Posterior cingulate gyrus (tissue), 11 donors: ENCODE data around the gene COX7C.
"Not testable (repeated sequence)": the region's sequence is repeated elsewhere in the genome, so short reads cannot be mapped to it uniquely, and the experiment has no call there.

ENCODE experiments used
- DNase-seq, 10 donors: peaks; one replicate each; pipeline versions ENCODE4 v3.0.0 to v3.0.0-alpha.2; 2020 to 2021; ENCODE audit warnings: mixed read lengths in 3 of 10
- intact Hi-C: fragments of 100-400 bp; cut with DNase I; formaldehyde crosslinking; loops from one replicate; pipeline ENCODE4 v1.15.1; 2023

Gene COX7C, protein sequence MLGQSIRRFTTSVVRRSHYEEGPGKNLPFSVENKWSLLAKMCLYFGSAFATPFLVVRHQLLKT

DNA sequence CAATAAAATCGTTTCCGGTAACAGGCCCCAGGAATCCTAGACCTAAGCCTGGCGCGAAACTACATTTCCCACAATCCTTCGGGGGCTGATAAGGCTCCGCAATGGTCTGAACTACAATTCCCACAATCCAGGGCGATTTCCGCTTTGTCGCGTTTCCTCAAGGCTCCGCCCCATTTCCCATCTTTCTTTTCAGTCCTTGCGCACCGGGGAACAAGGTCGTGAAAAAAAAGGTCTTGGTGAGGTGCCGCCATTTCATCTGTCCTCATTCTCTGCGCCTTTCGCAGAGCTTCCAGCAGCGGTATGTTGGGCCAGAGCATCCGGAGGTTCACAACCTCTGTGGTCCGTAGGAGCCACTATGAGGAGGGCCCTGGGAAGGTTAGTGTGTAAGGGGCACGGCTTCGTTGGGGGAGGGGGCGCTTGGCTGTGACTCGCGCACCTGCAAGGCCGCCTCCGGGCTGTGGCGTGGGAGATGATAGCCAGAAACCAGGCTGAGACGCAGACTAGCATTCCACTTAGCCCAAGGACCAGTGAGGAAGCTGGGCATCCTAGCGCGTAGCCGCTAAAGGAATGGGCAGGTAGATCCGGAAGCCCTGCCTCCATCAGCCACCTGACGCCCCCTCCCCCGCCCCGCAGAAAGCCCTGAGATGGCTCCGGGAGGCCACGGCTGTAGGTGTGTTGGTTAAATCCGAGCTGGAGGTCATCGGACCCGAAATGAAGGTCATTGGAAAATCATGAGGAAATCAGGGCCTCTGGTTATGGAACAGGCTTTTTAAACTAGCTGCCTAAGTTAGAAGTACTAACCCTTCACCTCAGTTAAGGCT, at the start of gene COX7C:
TSS of gene COX7C (plus strand) at position 186 of the 821 bp plus-strand sequence. CDS start at position 301, 115 bp downstream.
- intact Hi-C loops, result no loop called here
- peak; percentile 84 to 98 (median 92) for DNase-seq

DNA sequence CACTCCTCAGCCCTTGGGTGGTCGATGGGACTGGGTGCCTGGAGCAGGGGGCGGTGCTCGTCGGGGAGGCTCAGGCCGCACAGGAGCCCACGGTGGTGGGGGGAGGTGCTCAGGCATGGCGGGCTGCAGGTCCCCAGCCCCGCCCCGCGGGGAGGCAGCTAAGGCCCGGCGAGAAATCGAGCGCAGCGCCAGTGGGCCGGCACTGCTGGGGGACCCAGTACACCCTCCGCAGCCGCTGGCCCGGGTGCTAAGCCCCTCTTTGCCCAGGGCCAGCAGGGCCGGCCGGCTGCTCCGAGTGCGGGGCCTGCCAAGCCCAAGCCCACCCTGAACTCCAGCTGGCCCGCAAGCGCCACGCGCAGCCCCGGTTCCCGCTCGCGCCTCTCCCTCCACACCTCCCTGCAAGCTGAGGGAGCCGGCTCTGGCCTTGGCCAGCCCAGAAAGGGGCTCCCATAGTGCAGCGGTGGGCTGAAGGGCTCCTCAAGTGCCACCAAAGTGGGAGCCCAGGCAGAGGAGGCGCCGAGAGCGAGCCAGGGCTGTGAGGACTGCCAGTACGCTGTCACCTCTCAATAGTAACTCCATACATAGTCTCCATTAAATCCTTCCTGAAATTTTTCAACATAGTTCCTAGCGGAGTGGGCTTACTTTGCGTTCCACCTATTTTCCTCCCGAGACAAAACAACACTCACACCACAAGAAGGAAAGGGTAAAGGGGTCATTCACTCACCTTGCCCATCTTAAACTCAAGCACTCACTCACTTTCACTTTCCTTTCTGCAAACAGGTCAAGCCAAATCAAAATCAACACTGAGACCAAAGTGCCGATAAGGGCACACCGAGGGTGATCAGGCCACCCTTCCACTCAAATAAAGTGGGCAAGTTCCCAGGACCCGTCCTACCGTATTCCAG, 48.0 kb upstream of the COX7C start:
- intact Hi-C loops, result not testable (repeated sequence)
- peak in 3 of 10 donors; percentile 62 to 69 (median 65) for DNase-seq

DNA sequence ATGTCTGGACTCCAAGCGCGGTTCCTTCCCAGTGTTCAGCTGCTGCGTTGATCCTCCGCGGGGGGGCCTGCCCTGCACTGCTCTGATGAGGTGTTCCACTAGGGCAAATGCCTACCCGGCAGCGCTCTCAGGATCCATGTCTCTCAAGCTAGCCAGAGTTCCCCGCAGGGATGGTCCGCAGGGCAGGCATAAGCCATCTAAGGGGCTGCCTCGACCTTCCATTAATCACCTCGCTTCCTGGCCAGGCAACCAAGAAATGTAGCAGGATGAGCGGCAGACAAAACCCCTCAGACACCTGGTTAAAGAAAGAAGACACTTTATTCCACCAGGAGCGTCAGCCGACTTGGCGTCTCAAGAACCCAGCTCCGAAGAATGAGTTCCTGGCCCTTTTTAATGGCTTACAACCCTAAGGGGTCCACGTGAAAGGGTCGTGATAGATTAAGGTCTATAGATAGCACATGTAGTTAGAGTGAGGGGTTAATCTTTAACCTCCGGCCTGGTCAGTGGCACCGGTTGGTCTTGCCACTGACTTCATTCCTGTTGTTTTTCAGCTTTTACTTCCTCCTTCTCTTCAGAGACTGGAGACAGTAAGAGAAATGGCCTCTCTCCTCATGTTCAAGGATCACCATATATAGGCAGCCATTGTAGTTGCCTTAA, 47.2 kb upstream of the COX7C start:
- peak in 2 of 10 donors; percentile 35 to 68 for DNase-seq
- intact Hi-C loops, result no loop called here

DNA sequence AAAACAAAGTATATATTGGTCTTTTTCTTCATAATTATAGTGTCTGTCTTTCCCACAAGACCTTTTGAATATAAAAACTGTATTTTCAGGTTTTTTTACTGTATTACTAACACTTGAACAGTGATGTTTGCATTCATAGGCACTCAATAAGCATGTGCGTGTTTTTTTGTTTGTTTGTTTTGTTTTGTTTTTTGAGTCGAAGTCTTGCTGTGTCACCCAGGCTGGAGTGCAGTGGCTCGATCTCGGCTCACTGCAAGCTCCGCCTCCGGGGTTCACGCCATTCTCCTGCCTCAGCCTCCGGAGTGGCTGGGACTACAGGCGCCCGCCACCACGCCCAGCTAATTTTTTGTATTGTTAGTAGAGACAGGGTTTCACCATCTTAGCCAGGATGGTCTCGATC, 46.6 kb upstream of the COX7C start:
- DNase-seq, intact Hi-C loops: not testable (repeated sequence)

DNA sequence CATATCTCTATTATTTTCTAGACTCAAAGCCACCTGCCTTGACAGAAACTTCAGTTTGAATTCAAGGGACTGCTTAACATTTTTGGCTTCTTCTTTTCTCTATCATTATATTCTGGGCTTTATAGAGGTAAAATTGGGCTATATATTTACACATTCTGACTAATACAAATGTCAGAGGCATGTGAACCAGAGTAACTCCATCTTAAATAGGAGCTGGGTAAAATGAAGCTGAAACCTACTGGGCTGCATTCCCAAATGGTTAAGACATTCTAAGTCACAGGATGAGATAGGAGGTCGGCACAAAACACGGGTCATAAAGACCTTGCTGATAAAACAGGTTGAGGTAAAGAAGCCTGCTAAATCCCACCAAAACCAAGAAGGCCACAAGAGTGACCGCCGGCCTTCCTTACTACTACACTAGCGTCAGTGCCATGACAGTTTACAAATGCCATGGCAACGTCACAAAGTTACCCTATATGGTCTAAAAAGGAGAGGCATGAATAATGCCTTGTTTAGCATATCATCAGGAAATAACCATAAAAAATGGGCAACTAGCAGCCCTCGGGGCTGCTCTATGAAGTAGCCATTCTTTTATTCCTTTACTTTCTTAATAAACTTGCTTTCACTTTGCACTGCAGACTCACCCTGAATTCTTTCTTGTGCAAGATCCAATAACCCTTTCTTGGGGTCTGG, 44.8 kb upstream of the COX7C start:
- intact Hi-C loops, result no loop called here
- no peak for DNase-seq

DNA sequence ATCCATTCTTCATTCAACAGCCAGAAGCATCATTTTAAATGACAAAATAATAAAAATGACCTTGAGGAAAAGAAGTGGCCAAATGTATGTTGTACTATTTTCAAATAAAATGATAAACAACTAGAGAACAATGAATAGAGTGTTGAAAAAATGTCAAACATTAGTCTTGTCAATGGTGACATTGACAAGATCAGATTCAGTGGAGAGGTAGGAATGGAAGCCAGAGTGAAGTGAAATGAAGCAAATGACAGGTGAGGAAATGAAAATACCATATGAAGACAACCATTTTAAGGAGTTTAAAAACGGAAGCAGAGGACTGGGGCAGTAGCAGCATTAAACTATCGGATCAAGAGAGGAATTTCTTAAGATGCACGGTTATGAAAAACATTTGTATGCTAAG, 38.2 kb upstream of the COX7C start:
- no peak for DNase-seq
- intact Hi-C loops, result no loop called here

DNA sequence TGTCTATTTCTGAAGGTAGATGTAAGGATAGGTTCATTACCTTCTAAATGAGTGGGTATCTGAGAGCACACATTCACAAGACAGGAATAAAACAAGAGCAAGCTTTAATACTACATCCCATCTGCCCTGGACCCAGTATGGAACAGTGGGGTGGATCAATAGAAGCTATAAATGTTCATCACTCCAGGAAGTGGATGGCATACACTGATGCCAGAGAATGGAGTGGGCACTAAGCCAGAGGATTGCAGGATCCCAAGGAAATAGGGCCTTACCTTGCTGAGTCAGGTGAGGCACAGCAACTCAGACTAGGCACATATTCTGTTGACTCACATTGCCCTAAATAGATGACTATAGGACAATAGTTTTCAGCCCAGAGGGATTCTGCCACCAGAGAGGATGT, 21.3 kb upstream of the COX7C start:
- intact Hi-C loops, result no loop called here

DNA sequence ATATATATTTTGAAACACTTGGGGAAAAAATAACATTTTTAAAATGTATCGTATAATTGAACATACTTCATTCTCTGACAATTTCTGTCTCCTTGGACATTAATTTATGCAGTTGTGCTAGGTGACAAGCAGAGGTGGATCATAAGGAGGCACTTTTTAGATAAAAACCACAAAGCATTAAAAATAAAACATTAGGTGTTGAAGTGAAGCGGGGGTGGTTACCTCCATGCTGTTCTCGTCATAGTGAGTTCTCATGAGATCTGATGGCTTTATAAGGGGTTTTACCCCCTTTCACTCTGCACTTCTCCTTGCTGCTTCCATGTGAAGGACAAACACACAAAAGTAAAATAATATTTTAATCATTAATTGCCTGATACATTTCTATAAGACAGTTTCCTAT, 11.9 kb upstream of the COX7C start:
- DNase-seq, result no peak
- intact Hi-C loops, result no loop called here

More for the DNA sequence above, 21.3 kb upstream of the COX7C start:
- no peak for DNase-seq

DNA sequence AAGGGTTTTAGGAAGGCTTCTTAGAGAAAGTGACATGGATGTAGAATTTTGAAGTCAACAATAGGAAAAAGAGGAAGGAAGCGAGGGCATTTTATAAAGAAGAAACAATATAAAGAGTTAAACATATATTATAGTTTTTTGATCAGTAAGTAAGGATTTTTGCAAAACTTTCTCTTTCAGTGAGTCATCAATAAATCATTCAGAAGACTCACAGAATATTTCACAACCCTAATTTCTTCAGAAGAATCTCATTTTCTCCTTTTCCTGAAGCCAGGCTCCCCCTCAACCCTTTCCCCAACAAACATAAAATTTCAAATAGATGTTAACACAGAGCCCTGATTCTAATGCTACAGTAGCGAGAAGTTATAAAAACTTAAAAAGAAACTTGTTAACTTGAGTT, 4.3 kb upstream of the COX7C start:
- no peak for DNase-seq
- intact Hi-C loops, result no loop called here

DNA sequence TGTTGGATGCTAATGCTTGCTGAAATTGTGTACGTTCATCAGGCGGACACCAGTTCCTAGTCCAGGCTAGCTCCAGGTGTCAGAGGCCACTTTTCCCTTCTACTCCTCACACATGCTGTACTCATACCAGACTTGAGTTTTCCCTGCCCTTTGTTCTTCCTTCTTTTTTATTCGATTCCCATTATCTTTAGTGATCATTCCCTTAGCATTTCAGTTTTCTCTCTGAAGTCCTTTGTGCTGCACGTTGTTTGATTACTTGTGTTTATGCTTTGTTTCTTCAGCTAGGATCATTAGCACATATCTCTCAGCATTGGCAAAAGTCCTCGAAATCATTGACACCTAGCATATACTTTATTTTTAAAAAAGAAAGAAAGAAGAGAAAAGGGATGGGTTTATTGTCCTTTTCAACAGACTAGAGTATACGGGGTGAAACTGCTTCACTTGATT, 409 bp upstream of the COX7C start:
- DNase-seq, result no peak
- intact Hi-C loops, result no loop called here

DNA sequence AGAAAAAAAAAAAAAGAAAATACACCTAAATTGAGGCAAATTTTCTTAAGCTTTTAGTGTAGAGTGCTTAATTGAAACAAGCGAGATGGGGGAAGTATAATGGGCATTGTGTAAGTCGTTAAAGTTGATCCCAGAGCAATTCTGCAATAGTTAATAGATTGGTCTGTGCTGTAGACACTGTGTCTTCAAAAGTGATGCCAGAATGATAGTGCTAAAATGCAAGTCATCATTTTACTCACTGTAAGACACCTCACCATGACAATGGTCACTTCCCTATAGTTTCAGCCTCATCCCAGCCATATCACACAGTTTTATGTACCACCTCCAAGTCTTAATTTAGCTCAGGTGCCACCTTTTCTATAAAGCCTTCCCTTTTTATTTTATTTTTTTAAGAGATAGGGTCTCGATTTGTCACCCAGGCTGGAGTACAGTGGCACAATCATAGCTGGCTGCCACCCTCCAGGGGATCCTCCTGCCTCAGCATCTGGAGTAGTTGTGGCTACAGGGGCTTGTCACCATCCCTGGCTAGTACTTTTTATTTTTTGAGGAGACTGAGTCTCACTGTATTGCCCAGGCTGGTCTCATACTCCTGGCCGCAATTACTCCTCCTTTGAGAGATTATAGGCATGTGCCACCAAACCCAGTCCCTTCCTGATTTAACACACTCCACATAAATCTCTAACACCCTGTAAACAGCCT, 6.2 kb downstream of the COX7C start:
- intact Hi-C loops, result no loop called here
- no peak for DNase-seq

DNA sequence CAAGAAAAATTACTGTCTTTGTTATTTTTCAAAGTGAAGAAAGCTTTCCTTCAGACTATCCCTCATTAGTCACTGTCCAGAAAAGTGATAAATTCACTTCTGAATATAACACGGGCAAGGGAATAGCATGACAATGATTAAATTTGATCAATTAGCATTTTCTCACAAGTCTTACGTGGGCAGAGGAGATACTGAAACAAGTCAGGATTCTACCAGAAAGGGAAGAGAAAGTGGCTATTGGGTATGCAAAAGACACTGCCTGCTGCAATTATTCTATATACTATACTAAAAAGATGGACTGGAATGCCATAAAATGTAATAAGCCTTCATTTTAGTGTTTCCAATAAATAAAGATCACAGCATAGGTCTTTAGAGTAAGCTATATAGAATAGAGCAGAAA, 7.4 kb downstream of the COX7C start:
- intact Hi-C loops, result no loop called here
- no peak for DNase-seq

DNA sequence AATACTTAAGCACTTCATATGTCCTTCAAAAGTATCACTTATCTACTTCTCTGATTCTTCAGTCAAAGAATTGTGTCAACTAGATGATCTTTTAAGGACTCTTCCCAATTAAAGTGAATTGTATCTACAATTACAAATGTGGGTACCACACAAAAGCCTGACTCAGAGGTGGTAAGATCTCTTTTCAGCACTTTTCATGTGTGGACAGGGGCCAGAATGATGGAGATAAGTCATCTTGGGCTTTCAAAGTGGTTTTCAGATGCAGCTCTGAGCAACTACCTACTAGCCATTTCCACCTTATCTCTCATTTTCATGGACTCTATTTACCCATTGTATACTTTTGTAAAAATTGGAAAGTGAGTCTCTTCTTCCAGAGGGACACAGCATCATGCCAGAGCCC, 8.4 kb downstream of the COX7C start:
- intact Hi-C loops, result no loop called here
- DNase-seq, result no peak

DNA sequence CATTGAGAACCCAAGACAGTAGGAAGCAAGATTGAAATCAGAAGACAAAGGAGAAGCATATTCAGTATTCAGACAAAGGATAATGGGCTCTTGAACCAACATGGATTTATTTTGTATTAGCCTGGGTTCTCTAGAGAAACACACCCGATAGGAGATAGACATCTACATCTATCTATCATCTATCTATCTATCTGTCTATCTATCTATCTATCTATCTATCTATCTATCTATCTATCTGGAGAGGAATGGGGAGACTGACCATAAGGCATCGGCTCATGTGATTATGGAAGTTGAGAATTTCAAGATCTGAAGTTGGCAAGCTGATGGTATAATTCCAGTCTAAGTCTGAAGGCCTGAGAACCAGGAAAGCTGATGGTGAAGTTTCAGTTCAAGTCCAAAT, 13.4 kb downstream of the COX7C start:
- DNase-seq, result no peak
- intact Hi-C loops, result no loop called here

DNA sequence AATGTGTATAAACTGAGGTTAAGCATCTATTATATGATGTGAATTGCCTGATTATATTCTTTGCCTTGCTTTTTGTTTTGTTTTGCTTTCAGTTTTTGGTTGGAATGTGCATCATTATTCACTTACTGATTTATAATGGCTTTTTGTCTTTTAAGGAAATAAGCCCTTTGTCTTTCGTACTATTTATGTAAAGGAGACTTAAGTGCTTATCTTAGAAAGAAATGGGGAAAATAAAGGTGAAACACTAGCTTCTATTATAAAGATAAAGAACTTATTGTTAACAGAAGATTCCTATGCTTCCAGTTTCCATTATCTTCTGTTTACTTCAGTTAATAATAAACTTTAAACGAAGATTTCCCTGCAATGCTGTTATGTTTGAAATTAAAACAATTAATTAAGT, 23.3 kb downstream of the COX7C start:
- intact Hi-C loops, result no loop called here
- no peak for DNase-seq

DNA sequence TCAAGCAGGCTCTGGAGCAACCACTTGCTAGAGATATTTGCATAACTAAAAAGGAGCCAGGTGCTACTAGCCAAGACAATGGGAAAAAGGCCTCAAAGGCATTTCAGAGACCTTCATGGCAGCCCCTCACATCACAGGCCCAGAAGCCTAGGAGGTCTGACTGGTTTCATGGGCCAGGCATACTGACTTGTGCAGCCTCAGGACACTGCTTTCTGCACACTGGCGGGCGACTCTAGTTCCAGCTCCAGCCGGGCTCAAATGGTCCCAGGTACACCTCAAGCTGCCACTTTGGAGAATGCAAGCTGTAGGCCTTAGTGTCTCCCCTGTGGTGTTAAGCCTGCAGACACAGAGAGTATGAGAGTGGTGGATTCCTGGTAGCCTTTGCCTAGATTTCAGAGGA, 27.1 kb downstream of the COX7C start:
- intact Hi-C loops, result no loop called here

DNA sequence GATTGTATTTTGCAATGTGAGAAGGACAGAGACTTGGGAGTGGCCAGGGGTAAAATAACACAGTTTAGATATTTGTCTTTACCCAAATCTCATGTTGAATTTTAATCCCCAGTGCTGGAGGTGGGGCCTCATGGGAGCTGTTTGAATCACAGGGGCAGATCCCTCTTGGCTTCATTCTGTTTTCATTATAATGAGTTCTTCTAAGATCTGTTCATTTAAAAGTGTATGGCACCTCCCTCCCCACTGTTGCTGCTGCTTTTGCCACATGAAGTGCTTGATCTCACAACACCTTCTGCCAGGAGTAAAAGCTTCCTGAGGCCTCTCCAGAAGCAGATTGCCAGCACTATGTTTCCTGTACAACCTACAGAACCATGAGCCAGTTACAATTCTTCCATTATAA, 28.1 kb downstream of the COX7C start:
- DNase-seq, result no peak
- intact Hi-C loops, result no loop called here

More for the DNA sequence above, 27.1 kb downstream of the COX7C start:
- peak in 2 of 10 donors; percentile 42 to 44 for DNase-seq

DNA sequence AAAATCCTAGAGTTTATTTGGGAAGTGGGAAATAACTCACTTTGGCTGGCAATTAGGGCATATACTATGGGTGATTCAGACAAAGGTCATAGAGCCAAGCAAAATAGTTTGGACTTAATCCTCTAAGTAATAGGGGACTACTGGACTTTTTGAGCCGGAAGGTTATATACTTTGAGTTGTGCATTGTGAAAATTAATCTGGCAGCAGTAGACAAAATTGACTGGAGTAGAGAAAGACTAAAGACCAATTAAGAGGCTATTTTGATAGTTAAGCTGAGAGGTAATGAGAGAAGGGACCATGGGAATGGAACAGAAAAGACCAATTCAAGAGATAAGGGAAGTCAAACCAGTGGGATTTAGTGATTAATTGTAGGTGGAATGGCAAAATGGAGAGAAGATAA, 28.9 kb downstream of the COX7C start:
- DNase-seq, result no peak
- intact Hi-C loops, result no loop called here

DNA sequence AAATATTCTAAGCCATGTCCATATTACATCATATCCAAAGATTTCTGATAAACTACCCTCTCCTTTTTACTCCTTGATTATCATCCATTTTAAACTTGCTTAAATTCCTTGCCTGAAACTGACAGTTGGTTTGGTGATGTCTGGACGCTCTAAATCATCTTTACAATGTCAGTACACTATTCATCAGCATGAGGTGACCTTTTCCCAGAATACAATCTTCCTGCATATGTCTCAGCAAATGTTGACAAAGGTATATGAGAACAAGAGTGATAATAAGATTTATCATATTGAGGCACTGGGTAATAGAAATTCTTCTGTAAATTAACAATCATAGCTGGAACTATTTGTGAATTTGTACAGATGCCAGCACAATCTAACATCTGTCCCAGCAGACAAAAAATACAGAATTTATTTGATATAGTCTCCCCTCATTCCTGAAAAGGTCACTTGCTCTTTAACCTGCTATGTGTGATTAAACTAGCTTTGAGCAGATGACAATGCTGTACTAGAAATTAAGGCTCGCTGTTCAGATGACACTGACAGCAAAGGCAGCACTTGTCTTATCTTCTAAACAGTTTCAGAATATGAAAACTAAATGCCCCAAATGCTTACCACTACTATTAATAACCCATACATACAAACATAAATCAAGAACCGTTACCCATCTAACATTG, 32.2 kb downstream of the COX7C start:
- intact Hi-C loops, result no loop called here
- no peak for DNase-seq
